C4-2B (cell line): ENCODE results near the gene BRPF1.

Experiments
- H3K27ac ChIP-seq: fragments of 450-650 bp; 2 replicates; pipeline ENCODE4 v1.5.1; 2017
- CTCF ChIP-seq: fragments of 450-650 bp; conservative IDR thresholded peaks from 2 replicates; pipeline ENCODE4 v1.5.1; 2017; ENCODE audit warnings: mild to moderate bottlenecking
- ZFX ChIP-seq: fragments of 450-650 bp; IDR thresholded peaks from 2 replicates; pipeline ENCODE4 v1.6.1; 2017

BRPF1 gene

GRCh38 chr3:9688961-9689360, 42.6 kb upstream of the BRPF1 start:
- TF ChIP-seq ZFX (no peak), CTCF (no peak)

GRCh38 chr3:9689757-9690156, 41.8 kb upstream of the BRPF1 start:
- H3K27ac ChIP-seq, result no peak overlapping the region
- no peak for TF ChIP-seq ZFX
- TF ChIP-seq CTCF, result no peak

More at GRCh38 chr3:9688961-9689360, 42.6 kb upstream of the BRPF1 start:
- H3K27ac ChIP-seq, result no peak overlapping the region

- no peak overlapping the region for H3K27ac ChIP-seq
Observed at GRCh38 chr3:9690451-9691450, 40.8 kb upstream of the BRPF1 start.

GRCh38 chr3:9691636-9692035, 39.9 kb upstream of the BRPF1 start:
- TF ChIP-seq CTCF (no peak), ZFX (no peak)
- H3K27ac ChIP-seq, result no peak overlapping the region

More at GRCh38 chr3:9690451-9691450, 40.8 kb upstream of the BRPF1 start:
- TF ChIP-seq CTCF (no peak), ZFX (no peak)

- TF ChIP-seq CTCF (no peak), ZFX (no peak)
- H3K27ac ChIP-seq, result no peak overlapping the region
Observed at GRCh38 chr3:9692416-9692815, 39.1 kb upstream of the BRPF1 start.

- H3K27ac ChIP-seq, result no peak overlapping the region
- TF ChIP-seq CTCF (no peak), ZFX (no peak)
Observed at GRCh38 chr3:9695345-9695744, 36.2 kb upstream of the BRPF1 start.

GRCh38 chr3:9695746-9696145, 35.8 kb upstream of the BRPF1 start:
- H3K27ac ChIP-seq, result no peak overlapping the region

More at GRCh38 chr3:9695746-9696145, 35.8 kb upstream of the BRPF1 start:
- TF ChIP-seq CTCF, result no peak
- TF ChIP-seq ZFX, result no peak
